ENCODE results near the gene PRAMEF4. TPM values are rescaled to one million over a fixed set of nuclear protein-coding genes. Genes with fewer than 3 reads are reported as not detected.
"Not testable (repeated sequence)": the region's sequence is repeated elsewhere in the genome, so short reads cannot be mapped to it uniquely, and the experiment has no call there.

Gene PRAMEF4
- total and polyA plus RNA-seq, 2 experiments from 2014 or later = not detected

DNA sequence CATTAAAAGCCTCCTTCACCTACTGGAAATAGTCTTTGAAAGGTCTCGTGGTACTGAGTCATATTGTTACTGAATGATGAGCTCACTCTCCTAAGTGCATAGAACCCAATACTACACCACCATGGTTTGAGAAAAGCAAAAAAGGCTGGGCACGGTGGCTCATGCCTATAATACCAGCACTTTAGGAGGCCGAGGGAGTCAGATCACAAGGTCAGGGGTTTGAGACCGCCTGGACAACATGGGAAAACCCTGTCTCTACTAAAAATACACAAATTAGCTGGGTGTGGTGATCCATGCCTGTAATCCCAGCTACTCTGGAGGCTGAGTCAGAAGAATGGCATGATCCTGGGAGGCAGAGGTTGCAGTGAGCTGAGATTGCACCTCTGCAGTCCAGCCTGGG, 34.2 kb downstream of the PRAMEF4 start:
- Mint-ChIP-seq H3K27me3 (ENCODE audit: insufficient read depth, low read depth, poor library complexity) (peaks cover 4% of the 10 kb centered on the region), H3K4me1 (no peaks in the 10 kb centered on the region), H3K36me3 (ENCODE audit: low read depth) (peaks cover 25% of the 10 kb centered on the region; the same call in 2 of the 3 replicates), H3K4me3 (no peak overlapping the region), H3K27ac (no peak overlapping the region), H3K9me3 (peaks cover 93% of the 10 kb centered on the region)
- Histone ChIP-seq H2AFZ (no peak overlapping the region), H3K36me3 (ENCODE audit: insufficient read depth) (no peaks in the 10 kb centered on the region), H3K4me3 (no peak overlapping the region), H3K79me2 (replicated peaks; ENCODE audit: insufficient read depth) (no peaks in the 10 kb centered on the region), H3K27me3 (ENCODE audit: insufficient read depth) (no peaks in the 10 kb centered on the region), H4K20me1 (replicated peaks; ENCODE audit: insufficient read depth) (no peaks in the 10 kb centered on the region), H3K9me2 (ENCODE audit: insufficient read depth) (no peaks in the 10 kb centered on the region), H3K4me2 (no peak overlapping the region), H3K4me1 (ENCODE audit: insufficient read depth) (no peaks in the 10 kb centered on the region), H3F3A (replicated peaks; ENCODE audit: low read depth) (no peaks in the 10 kb centered on the region), H3K27ac (ENCODE audit: low read depth) (no peak overlapping the region)
- no peak for TF ChIP-seq REST (IDR thresholded peaks at IDR 0.05; ENCODE audit: unreplicated experiment)
- no peak for TF ChIP-seq POLR2AphosphoS5 (IDR thresholded peaks at IDR 0.05; ENCODE audit: low read depth)
- no peak for TF ChIP-seq ZNF114 (CRISPR knock-in tag; IDR thresholded peaks at IDR 0.05)
- no peak for TF ChIP-seq EZH2 (IDR thresholded peaks at IDR 0.05; ENCODE audit: low read depth, unreplicated experiment)
- TF ChIP-seq NANOG (IDR thresholded peaks at IDR 0.05; ENCODE audit: borderline replicate concordance) = no peak
- no peak for TF ChIP-seq CREB1 (CRISPR knock-in tag; IDR thresholded peaks at IDR 0.05; ENCODE audit: low read depth)
- no peak for TF ChIP-seq ETS1 (IDR thresholded peaks at IDR 0.05)
- TF ChIP-seq EZH2phosphoT487 (IDR thresholded peaks at IDR 0.05; ENCODE audit: unreplicated experiment) = no peak
- TF ChIP-seq, protein P1, sequence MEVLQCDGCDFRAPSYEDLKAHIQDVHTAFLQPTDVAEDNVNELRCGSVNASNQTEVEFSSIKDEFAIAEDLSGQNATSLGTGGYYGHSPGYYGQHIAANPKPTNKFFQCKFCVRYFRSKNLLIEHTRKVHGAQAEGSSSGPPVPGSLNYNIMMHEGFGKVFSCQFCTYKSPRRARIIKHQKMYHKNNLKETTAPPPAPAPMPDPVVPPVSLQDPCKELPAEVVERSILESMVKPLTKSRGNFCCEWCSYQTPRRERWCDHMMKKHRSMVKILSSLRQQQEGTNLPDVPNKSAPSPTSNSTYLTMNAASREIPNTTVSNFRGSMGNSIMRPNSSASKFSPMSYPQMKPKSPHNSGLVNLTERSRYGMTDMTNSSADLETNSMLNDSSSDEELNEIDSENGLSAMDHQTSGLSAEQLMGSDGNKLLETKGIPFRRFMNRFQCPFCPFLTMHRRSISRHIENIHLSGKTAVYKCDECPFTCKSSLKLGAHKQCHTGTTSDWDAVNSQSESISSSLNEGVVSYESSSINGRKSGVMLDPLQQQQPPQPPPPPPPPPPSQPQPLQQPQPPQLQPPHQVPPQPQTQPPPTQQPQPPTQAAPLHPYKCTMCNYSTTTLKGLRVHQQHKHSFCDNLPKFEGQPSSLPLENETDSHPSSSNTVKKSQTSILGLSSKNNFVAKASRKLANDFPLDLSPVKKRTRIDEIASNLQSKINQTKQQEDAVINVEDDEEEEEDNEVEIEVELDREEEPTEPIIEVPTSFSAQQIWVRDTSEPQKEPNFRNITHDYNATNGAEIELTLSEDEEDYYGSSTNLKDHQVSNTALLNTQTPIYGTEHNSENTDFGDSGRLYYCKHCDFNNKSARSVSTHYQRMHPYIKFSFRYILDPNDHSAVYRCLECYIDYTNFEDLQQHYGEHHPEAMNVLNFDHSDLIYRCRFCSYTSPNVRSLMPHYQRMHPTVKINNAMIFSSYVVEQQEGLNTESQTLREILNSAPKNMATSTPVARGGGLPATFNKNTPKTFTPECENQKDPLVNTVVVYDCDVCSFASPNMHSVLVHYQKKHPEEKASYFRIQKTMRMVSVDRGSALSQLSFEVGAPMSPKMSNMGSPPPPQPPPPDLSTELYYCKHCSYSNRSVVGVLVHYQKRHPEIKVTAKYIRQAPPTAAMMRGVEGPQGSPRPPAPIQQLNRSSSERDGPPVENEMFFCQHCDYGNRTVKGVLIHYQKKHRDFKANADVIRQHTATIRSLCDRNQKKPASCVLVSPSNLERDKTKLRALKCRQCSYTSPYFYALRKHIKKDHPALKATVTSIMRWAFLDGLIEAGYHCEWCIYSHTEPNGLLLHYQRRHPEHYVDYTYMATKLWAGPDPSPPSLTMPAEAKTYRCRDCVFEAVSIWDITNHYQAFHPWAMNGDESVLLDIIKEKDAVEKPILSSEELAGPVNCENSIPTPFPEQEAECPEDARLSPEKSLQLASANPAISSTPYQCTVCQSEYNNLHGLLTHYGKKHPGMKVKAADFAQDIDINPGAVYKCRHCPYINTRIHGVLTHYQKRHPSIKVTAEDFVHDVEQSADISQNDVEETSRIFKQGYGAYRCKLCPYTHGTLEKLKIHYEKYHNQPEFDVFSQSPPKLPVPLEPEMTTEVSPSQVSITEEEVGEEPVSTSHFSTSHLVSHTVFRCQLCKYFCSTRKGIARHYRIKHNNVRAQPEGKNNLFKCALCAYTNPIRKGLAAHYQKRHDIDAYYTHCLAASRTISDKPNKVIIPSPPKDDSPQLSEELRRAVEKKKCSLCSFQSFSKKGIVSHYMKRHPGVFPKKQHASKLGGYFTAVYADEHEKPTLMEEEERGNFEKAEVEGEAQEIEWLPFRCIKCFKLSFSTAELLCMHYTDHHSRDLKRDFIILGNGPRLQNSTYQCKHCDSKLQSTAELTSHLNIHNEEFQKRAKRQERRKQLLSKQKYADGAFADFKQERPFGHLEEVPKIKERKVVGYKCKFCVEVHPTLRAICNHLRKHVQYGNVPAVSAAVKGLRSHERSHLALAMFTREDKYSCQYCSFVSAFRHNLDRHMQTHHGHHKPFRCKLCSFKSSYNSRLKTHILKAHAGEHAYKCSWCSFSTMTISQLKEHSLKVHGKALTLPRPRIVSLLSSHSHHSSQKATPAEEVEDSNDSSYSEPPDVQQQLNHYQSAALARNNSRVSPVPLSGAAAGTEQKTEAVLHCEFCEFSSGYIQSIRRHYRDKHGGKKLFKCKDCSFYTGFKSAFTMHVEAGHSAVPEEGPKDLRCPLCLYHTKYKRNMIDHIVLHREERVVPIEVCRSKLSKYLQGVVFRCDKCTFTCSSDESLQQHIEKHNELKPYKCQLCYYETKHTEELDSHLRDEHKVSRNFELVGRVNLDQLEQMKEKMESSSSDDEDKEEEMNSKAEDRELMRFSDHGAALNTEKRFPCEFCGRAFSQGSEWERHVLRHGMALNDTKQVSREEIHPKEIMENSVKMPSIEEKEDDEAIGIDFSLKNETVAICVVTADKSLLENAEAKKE (CRISPR knock-in tag; IDR thresholded peaks at IDR 0.05) = no peak
- ATAC-seq = no peak
- DNase-seq (ENCODE audit: low spot score) = no peak

- H3K36me3 Mint-ChIP-seq (ENCODE audit: low read depth) = peaks cover 21% of the 10 kb centered on the region; the same call in 2 of the 3 replicates
- not testable (repeated sequence) for DNase-seq (ENCODE audit: low spot score)
Observed at GRCh38 chr1:12848620-12849019, 37.4 kb downstream of the PRAMEF4 start, which contains the start of gene HNRNPCL1. TSS of gene HNRNPCL1 (minus strand) at chr1:12848720. CDS start at chr1:12848289, 431 bp downstream.

More at GRCh38 chr1:12848620-12849019, 37.4 kb downstream of the PRAMEF4 start, which contains the start of gene HNRNPCL1:
- not testable (repeated sequence) for H3K27ac Mint-ChIP-seq; H3K36me3 ChIP-seq (ENCODE audit: insufficient read depth); H3K27ac ChIP-seq (ENCODE audit: low read depth); H4K20me1 ChIP-seq (replicated peaks; ENCODE audit: insufficient read depth); ATAC-seq; H3K4me3 ChIP-seq; H3K27me3 Mint-ChIP-seq (ENCODE audit: insufficient read depth, low read depth, poor library complexity); H3K4me1 ChIP-seq (ENCODE audit: insufficient read depth); H3K9me2 ChIP-seq (ENCODE audit: insufficient read depth); H3F3A ChIP-seq (replicated peaks; ENCODE audit: low read depth); H3K27me3 ChIP-seq (ENCODE audit: insufficient read depth); H3K4me1 Mint-ChIP-seq; H3K4me2 ChIP-seq; H2AFZ ChIP-seq; H3K79me2 ChIP-seq (replicated peaks; ENCODE audit: insufficient read depth); H3K4me3 Mint-ChIP-seq
- H3K9me3 Mint-ChIP-seq = peaks cover 84% of the 10 kb centered on the region

Measured in GM23338 (cell line).